GM18520 (cell line): ENCODE data around the gene MYO1A.
"Not testable (repeated sequence)": the region's sequence is repeated elsewhere in the genome, so short reads cannot be mapped to it uniquely, and the experiment has no call there.

Experiments
- ATAC-seq: cut with Tn5 transposase; IDR thresholded peaks from one replicate; pipeline ENCODE4 v1.9.1; 2021; ENCODE audit not compliant: unreplicated experiment

The MYO1A gene

GRCh38 chr12:57087691-57088353 lies 37.9 kb upstream of the MYO1A start:
- peak; percentile 15 for ATAC-seq

DNA sequence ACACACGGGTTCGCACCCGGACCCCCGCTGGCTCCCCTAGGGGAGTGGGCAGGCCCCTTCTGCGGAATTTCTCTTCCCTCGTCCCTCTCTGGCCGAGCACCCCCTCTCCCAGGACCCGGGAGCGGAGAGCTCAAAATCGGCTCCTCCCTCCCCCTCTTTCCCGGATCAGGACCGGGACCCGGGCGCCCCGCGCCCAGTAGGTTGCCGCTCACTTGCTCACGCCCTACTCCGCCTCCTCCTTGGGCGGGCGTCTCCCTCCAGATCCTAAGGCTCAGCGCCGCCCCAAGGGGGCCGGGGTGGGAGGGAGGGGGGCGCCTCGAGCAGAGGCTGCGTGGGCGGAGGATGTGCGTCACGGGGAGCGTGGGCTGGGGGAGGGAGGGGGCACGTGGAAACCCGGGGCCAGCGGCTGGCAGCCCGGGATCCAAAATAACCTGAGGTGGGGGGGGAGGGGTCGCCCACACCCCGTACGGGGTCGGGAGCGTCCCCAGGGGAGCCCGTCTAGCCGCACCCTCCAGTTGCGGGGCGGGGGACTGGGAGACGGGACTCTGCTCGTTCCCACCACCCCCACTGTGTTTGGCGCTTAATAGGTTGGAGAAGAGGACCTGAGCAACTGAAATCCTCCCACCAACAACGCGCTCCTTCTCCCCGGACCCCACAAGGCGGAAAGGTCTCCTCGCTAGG lies 37.2 kb upstream of the MYO1A start:
- peak; percentile 20 for ATAC-seq

DNA sequence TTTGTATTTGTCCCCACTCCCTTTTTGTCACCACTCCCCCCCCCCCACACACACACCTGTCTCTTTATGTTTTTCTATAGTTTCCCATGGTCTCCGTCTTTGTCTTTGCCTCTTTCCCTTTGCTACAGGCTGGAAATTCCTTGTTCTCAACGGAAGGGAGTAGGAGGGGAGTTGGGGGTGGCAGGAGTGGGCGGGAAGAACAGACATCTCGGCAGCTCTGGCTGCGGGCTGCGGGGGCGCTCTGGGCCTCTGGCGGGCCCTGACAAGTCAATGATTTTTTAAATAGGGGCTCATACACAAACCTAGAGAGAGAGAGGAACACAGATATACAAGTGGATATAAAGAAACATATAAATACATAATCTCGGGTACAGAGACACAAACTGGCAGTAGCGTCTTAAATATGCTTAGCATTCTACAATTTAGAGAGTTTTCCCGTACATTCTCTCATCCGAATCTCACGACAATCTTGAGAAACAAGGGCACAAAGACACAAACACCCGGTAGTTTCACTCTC lies 36.6 kb upstream of the MYO1A start:
- no peak for ATAC-seq

DNA sequence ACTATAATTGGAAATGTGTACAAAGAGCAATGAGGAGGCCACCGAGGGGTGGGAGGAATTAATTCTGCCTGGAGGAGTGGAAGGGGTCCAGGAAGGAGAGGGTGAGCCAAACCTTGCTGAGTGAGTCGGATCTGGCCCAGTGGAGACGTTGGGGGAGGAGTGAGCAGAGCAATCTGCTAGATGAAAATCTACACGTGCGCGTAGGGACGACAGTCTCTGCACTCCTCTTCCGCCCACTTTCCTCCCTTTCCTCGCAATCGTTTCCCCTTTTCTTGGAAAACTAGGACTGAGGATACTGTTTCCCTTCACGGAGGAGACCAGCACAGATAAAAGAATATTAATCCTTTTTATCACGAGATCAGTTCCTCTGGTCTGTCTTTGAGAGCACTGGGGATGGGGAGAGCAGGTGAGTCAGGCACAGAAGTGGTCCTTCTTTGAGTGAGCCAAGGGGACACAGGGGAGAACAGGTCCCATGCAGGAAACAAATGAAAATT lies 36.1 kb upstream of the MYO1A start:
- ATAC-seq: no peak

DNA sequence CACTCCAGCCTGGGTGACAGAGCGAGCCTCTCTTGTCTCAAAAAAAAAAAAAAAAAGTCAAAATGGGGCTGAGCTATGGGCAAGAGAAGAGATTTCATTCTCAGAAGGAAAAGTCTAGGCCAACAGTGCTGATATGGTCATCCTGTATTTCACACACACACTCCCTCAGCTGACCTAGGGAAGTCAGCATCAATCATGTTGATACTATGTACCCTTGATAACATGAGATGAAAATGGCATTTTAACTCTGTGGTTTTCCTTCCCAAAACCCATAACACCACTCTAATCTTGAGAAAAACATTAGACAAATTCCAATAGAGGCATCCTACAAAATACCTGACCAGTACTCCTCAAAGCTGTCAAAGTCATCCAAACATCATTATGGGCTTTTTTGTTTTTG lies 30.9 kb upstream of the MYO1A start:
- no peak for ATAC-seq

DNA sequence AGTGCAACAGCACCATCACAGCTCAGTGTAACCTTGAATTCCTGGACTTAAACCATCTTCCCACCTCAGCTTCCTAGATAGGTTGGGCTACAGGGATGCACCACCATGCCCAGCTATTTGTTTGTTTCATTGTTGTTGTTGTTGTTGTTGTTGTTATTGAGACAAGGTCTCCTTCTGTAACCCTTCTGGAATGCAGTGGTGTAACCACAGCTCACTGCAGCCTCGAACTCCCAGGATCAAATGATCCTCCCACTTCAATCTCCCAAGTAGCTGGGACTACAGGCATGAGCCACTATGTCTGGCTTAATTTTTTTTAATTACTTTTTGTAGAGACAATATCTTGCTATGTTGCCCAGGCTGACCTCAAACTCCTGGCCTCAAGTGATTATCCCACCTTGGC lies 29.9 kb upstream of the MYO1A start:
- no peak for ATAC-seq

GRCh38 chr12:57078519-57079404 lies 28.8 kb upstream of the MYO1A start, which contains the start of gene NEMP1:
Gene NEMP1, minus strand, starts transcription at chr12:57078791. Its CDS starts 46 bp downstream, at chr12:57078745.
- ATAC-seq: peak; percentile 97

- ATAC-seq: not testable (repeated sequence)
Measured at GRCh38 chr12:57073566-57074450, 23.9 kb upstream of the MYO1A start.

GRCh38 chr12:57072661-57073060 lies 22.7 kb upstream of the MYO1A start:
- ATAC-seq: no peak

DNA sequence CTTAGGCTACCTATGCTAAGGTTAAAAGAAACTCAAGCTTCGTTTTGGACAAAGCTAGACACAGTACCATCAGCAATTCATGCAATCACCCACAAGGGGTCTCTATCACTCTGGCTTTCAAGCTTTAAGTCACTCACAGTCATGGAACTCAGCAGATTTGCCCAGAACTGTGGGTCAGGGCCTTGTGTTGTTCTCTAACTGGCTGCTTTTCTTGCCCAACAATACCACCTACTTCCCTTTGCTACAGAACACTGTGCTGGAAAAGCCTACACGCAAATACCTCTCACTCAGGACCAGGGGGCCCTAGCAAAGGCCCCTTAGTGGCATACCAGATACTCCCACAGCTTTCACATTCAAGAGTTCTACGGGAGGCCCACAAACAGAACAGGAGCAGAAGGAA lies 19.6 kb upstream of the MYO1A start:
- peak; percentile 79 for ATAC-seq

DNA sequence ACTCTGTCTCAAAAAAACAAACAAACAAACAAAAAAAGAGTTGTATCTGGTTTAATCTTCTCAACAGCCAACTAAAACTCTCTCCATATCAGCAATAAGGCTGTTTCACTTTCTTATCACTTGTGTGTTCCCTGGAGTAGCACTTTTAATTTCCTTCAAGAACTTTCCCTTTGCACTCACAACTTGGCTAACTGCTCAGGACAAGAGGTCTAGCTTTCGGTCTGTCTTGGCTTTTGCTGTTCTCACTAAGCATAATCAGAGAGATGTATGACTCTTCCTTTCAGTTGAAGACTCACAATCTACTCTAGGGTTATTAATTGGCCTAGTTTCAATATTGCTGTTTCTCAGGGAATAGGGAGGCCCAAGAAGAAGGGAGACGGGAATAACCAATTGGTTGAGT lies 16.3 kb upstream of the MYO1A start:
- ATAC-seq: no peak

GRCh38 chr12:57063991-57064685 lies 14.2 kb upstream of the MYO1A start:
- peak; percentile 78 for ATAC-seq

- no peak for ATAC-seq
Measured at GRCh38 chr12:57058454-57058853, 8.5 kb upstream of the MYO1A start.

- ATAC-seq: no peak
Measured at GRCh38 chr12:57057067-57057751, 7.3 kb upstream of the MYO1A start.

GRCh38 chr12:57055824-57056223 lies 5.9 kb upstream of the MYO1A start:
- no peak for ATAC-seq

GRCh38 chr12:57053901-57054300 lies 4.0 kb upstream of the MYO1A start:
- ATAC-seq: not testable (repeated sequence)

GRCh38 chr12:57053146-57053545 lies 3.2 kb upstream of the MYO1A start:
- not testable (repeated sequence) for ATAC-seq

- no peak for ATAC-seq
Measured at GRCh38 chr12:57051011-57051410, 1.1 kb upstream of the MYO1A start.

DNA sequence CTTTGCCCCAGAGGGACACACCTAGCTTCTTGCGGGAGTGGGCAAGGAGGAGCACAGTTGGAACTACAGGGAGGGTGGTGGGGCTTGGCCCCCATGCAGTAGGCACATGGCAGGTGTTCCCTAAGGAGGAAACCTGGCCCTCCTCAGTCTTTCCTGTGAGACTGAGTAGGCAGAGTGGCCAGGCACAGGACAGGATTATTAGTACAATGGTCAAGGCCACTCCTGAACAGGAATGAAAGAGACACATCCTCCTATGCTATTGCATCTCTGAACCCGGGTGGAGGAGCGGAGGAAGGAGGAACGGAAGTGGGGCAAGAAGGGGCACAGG lies 846 bp downstream of the MYO1A start:
- no peak for ATAC-seq
